GM19455 (cell line): Measurements from ENCODE around the gene URGCP.

Experiments
- ATAC-seq: cut with Tn5 transposase; IDR thresholded peaks from one replicate; pipeline ENCODE4 v1.9.1; 2021; ENCODE audit not compliant: unreplicated experiment

Gene URGCP

GRCh38 chr7:43876976-43877745, 29.2 kb downstream of the URGCP start:
- no peak for ATAC-seq

- ATAC-seq: no peak
Observed at GRCh38 chr7:43876241-43876640, 30.2 kb downstream of the URGCP start.

GRCh38 chr7:43873300-43873699, 33.1 kb downstream of the URGCP start:
- no peak for ATAC-seq

GRCh38 chr7:43872406-43873110, 33.8 kb downstream of the URGCP start:
- ATAC-seq: no peak

GRCh38 chr7:43871064-43871463, 35.3 kb downstream of the URGCP start:
- no peak for ATAC-seq

GRCh38 chr7:43870316-43870715, 36.1 kb downstream of the URGCP start:
- ATAC-seq: no peak

- ATAC-seq: no peak
Observed at GRCh38 chr7:43869867-43870240, 36.5 kb downstream of the URGCP start.

- peak; percentile 87 for ATAC-seq
Observed at GRCh38 chr7:43869006-43869866, 37.2 kb downstream of the URGCP start, which contains the start of gene MRPS24. Gene MRPS24 (minus strand): TSS chr7:43869517. CDS start chr7:43869495, 22 bp downstream.

- ATAC-seq: no peak
Observed at GRCh38 chr7:43868681-43869005, 37.8 kb downstream of the URGCP start.

- ATAC-seq: no peak
Observed at GRCh38 chr7:43868181-43868580, 38.2 kb downstream of the URGCP start.

GRCh38 chr7:43865277-43865676, 41.1 kb downstream of the URGCP start:
- ATAC-seq: no peak

GRCh38 chr7:43864126-43864525, 42.3 kb downstream of the URGCP start:
- ATAC-seq: no peak

GRCh38 chr7:43856996-43857395, 49.4 kb downstream of the URGCP start:
- no peak for ATAC-seq

GRCh38 chr7:43856316-43856715, 50.1 kb downstream of the URGCP start:
- ATAC-seq: no peak

- ATAC-seq: no peak
Observed at GRCh38 chr7:43855176-43855575, 51.2 kb downstream of the URGCP start.

- ATAC-seq: no peak
Observed at GRCh38 chr7:43851805-43852204, 54.6 kb downstream of the URGCP start.

- ATAC-seq: no peak
Observed at GRCh38 chr7:43850348-43851116, 55.9 kb downstream of the URGCP start.

GRCh38 chr7:43849047-43849446, 57.3 kb downstream of the URGCP start:
- ATAC-seq: no peak

GRCh38 chr7:43847496-43847895, 58.9 kb downstream of the URGCP start:
- ATAC-seq: no peak

- ATAC-seq: no peak
Observed at GRCh38 chr7:43844662-43845061, 61.7 kb downstream of the URGCP start.

- ATAC-seq: no peak
Observed at GRCh38 chr7:43844257-43844656, 62.1 kb downstream of the URGCP start.
